ENCODE results near the gene SEC14L2. TPM values are rescaled to one million over a fixed set of nuclear protein-coding genes. Genes with fewer than 3 reads are reported as not detected.

The SEC14L2 gene
- polyA plus RNA-seq, 1 donor from 2014 or later = 2.7 TPM

DNA sequence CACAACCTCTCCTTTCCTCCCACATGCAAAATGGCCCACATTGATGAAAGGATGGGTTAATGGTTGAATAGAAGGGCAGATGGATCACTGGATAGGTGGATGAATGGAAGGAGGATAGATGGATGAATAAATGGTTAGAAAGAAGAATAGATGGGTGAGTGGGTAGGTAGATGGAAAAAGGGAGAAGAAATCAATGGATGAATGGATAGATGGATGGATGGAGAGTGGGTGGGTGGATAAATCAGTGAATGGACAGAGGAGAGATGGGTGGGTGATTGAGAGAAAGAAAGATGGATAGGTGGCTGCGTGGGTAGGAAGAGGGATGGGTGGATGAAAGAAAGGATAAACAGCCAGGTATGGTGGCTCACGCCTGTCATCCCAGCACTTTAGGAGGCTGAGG is 73.8 kb downstream of the SEC14L2 start:
- TF ChIP-seq MXI1 (conservative IDR thresholded peaks at IDR 0.05; ENCODE audit: poor library complexity, severe bottlenecking) = no peak
- no peak for TF ChIP-seq POLR2AphosphoS5 (IDR thresholded peaks at IDR 0.05)
- no peak for TF ChIP-seq EZH2 (IDR thresholded peaks at IDR 0.05; ENCODE audit: borderline replicate concordance, insufficient read depth, low read length, poor library complexity, severe bottlenecking)
- no peak for TF ChIP-seq EP300 (conservative IDR thresholded peaks at IDR 0.05; ENCODE audit: poor library complexity, severe bottlenecking)
- TF ChIP-seq RAD21 (conservative IDR thresholded peaks at IDR 0.05) = no peak
- TF ChIP-seq REST (IDR thresholded peaks at IDR 0.05; ENCODE audit: borderline replicate concordance) = no peak
- no peak for TF ChIP-seq TAF1 (IDR thresholded peaks at IDR 0.05; ENCODE audit: low read depth)
- TF ChIP-seq SMC3 (conservative IDR thresholded peaks at IDR 0.05; ENCODE audit: poor library complexity) = no peak
- TF ChIP-seq, protein P1, sequence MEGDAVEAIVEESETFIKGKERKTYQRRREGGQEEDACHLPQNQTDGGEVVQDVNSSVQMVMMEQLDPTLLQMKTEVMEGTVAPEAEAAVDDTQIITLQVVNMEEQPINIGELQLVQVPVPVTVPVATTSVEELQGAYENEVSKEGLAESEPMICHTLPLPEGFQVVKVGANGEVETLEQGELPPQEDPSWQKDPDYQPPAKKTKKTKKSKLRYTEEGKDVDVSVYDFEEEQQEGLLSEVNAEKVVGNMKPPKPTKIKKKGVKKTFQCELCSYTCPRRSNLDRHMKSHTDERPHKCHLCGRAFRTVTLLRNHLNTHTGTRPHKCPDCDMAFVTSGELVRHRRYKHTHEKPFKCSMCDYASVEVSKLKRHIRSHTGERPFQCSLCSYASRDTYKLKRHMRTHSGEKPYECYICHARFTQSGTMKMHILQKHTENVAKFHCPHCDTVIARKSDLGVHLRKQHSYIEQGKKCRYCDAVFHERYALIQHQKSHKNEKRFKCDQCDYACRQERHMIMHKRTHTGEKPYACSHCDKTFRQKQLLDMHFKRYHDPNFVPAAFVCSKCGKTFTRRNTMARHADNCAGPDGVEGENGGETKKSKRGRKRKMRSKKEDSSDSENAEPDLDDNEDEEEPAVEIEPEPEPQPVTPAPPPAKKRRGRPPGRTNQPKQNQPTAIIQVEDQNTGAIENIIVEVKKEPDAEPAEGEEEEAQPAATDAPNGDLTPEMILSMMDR (IDR thresholded peaks at IDR 0.05; ENCODE audit: poor library complexity, severe bottlenecking) = no peak
- no peaks in the 10 kb centered on the region for H3K79me2 ChIP-seq (replicated peaks; ENCODE audit: insufficient read depth, low read length)
- no peak overlapping the region for H2AFZ ChIP-seq (ENCODE audit: low read depth, low read length)
- H3K9ac ChIP-seq (ENCODE audit: low read length) = no peak overlapping the region
- H3K4me2 ChIP-seq (ENCODE audit: low read length) = no peak overlapping the region
- H3F3A ChIP-seq (ENCODE audit: insufficient read depth, low read length, poor library complexity, severe bottlenecking) = no peaks in the 10 kb centered on the region
- H3K36me3 ChIP-seq (ENCODE audit: insufficient read depth, low read length) = no peaks in the 10 kb centered on the region
- H4K20me1 ChIP-seq (ENCODE audit: insufficient read depth) = no peaks in the 10 kb centered on the region
- H3K9me3 ChIP-seq (ENCODE audit: low read length) = no peaks in the 10 kb centered on the region
- no peak overlapping the region for H3K4me3 ChIP-seq (ENCODE audit: low read length)
- H3K27ac ChIP-seq (ENCODE audit: low read length) = no peak overlapping the region
- no peaks in the 10 kb centered on the region for H3K27me3 ChIP-seq (ENCODE audit: insufficient read depth, low read depth, low read length)
- no peaks in the 10 kb centered on the region for H3K9me2 ChIP-seq (ENCODE audit: insufficient read depth, low read length)

- Histone ChIP-seq H3K9me3 (ENCODE audit: low read length) (no peaks in the 10 kb centered on the region), H3K27me3 (ENCODE audit: insufficient read depth, low read depth, low read length) (no peaks in the 10 kb centered on the region), H3K4me3 (ENCODE audit: low read length) (no peak within 1 kb of the TSS), H4K20me1 (ENCODE audit: insufficient read depth) (no peaks in the 10 kb centered on the region), H3K79me2 (replicated peaks; ENCODE audit: insufficient read depth, low read length) (no peaks in the 10 kb centered on the region), H3K9ac (ENCODE audit: low read length) (no peak within 1 kb of the TSS), H3K4me2 (ENCODE audit: low read length) (no peak within 1 kb of the TSS), H3K9me2 (ENCODE audit: insufficient read depth, low read length) (no peaks in the 10 kb centered on the region), H2AFZ (ENCODE audit: low read depth, low read length) (no peak within 1 kb of the TSS), H3K36me3 (ENCODE audit: insufficient read depth, low read length) (no peaks in the 10 kb centered on the region), H3F3A (ENCODE audit: insufficient read depth, low read length, poor library complexity, severe bottlenecking) (no peaks in the 10 kb centered on the region), H3K27ac (ENCODE audit: low read length) (no peak within 1 kb of the TSS)
- TF ChIP-seq SMC3 (conservative IDR thresholded peaks at IDR 0.05; ENCODE audit: poor library complexity) = no peak
- TF ChIP-seq MXI1 (conservative IDR thresholded peaks at IDR 0.05; ENCODE audit: poor library complexity, severe bottlenecking) = no peak
- no peak for TF ChIP-seq EP300 (conservative IDR thresholded peaks at IDR 0.05; ENCODE audit: poor library complexity, severe bottlenecking)
- TF ChIP-seq RAD21 (conservative IDR thresholded peaks at IDR 0.05) = no peak
- TF ChIP-seq EZH2 (IDR thresholded peaks at IDR 0.05; ENCODE audit: borderline replicate concordance, insufficient read depth, low read length, poor library complexity, severe bottlenecking) = no peak
- TF ChIP-seq POLR2AphosphoS5 (IDR thresholded peaks at IDR 0.05) = no peak
- TF ChIP-seq, protein P1 (IDR thresholded peaks at IDR 0.05; ENCODE audit: poor library complexity, severe bottlenecking) = no peak
- no peak for TF ChIP-seq TAF1 (IDR thresholded peaks at IDR 0.05; ENCODE audit: low read depth)
- no peak for TF ChIP-seq REST (IDR thresholded peaks at IDR 0.05; ENCODE audit: borderline replicate concordance)
Observed at GRCh38 chr22:30471616-30472318, 74.9 kb downstream of the SEC14L2 start, which contains the start of gene SEC14L3. TSS of gene SEC14L3 (minus strand) at chr22:30472017. CDS start at chr22:30471958, 59 bp downstream.
